A673 (cell line): ENCODE results near the gene F7. TPM values are rescaled to one million over a fixed set of nuclear protein-coding genes. Genes with fewer than 3 reads are reported as not detected.

ENCODE experiments used
- BruUV-seq: library from RNA; stranded (reverse); fragments of 400-500 nt; replicated peaks from 2 replicates; lab custom pipeline; 2021; lab: Mats Ljungman, UMichigan
- CTCF ChIA-PET: fragments of 300-600 bp; sonication (Branson Sonifier 250); formaldehyde crosslinking; loops from one replicate; lab custom pipeline; 2022; ENCODE audit warnings: antibody characterized with exemption; lab: Charles Lee
- POLR2A ChIA-PET: fragments of 300-600 bp; sonication (Branson Sonifier 250); formaldehyde crosslinking; loops from one replicate; lab custom pipeline; 2022; ENCODE audit warnings: antibody characterized with exemption; ENCODE audit not compliant: low non-redundant PET; lab: Charles Lee
- DNase-seq: peaks from one replicate; pipeline ENCODE4 v3.0.0-alpha.2; 2015; ENCODE audit warnings: low spot score
- H3K27ac ChIP-seq: fragments of 200-600 bp; sonication (generic); 2 replicates; pipeline ENCODE4 v1.5.1; 2016; ENCODE audit warnings: mixed run types, low read depth, mild to moderate bottlenecking, mixed read lengths, antibody characterized with exemption, low read length; ENCODE audit not compliant: poor library complexity, severe bottlenecking
- H3K27me3 ChIP-seq: fragments of 200-600 bp; sonication (generic); replicated peaks from 2 replicates; pipeline ENCODE4 v1.6.1; 2017; ENCODE audit warnings: mixed run types, low read depth, mild to moderate bottlenecking, mixed read lengths, antibody characterized with exemption, low read length; ENCODE audit not compliant: insufficient read depth, poor library complexity
- H3K36me3 ChIP-seq: fragments of 200-600 bp; sonication (generic); 2 replicates; pipeline ENCODE4 v1.6.1; 2016; ENCODE audit warnings: mixed run types, mild to moderate bottlenecking, mixed read lengths, antibody characterized with exemption, low read length; ENCODE audit not compliant: insufficient read depth, poor library complexity, severe bottlenecking
- H3K4me1 ChIP-seq: fragments of 200-600 bp; sonication (generic); 2 replicates; pipeline ENCODE4 v1.6.1; 2017; ENCODE audit warnings: mixed run types, mild to moderate bottlenecking, mixed read lengths, antibody characterized with exemption, low read length; ENCODE audit not compliant: insufficient read depth, poor library complexity, severe bottlenecking
- H3K4me3 ChIP-seq: fragments of 200-600 bp; sonication (generic); 2 replicates; pipeline ENCODE4 v1.5.1; 2016; ENCODE audit warnings: low read depth, mixed run types, mild to moderate bottlenecking, mixed read lengths, low read length; ENCODE audit not compliant: poor library complexity, severe bottlenecking
- H3K9me3 ChIP-seq: fragments of 200-600 bp; sonication (generic); 2 replicates; pipeline ENCODE4 v1.6.1; 2016; ENCODE audit warnings: mixed run types, low read depth, mild to moderate bottlenecking, mixed read lengths, antibody characterized with exemption, low read length; ENCODE audit not compliant: poor library complexity, severe bottlenecking
- EZH2 ChIP-seq: fragments of 200-600 bp; sonication (generic); IDR thresholded peaks from 2 replicates; pipeline ENCODE4 v1.6.1; 2017; ENCODE audit warnings: borderline replicate concordance, low read depth, mild to moderate bottlenecking, mixed read lengths, antibody characterized with exemption, low read length; ENCODE audit not compliant: poor library complexity, severe bottlenecking
- intact Hi-C: fragments of 100-400 bp; cut with micrococcal nuclease; formaldehyde crosslinking; loops from one replicate; pipeline ENCODE4 v1.10.0; 2022; ENCODE audit not compliant: unreplicated experiment
- total RNA-seq: library from RNA; stranded (reverse); gene quantifications from 2 replicates; pipeline ENCODE4 v1.2.3, GENCODE V29; 2021
- TF ChIP-seq, protein P1 (sequence below): fragments of 300-800, 200-600 bp; sonication (generic); conservative IDR thresholded peaks from 2 replicates; pipeline ENCODE4 v1.5.1; 2017; ENCODE audit warnings: low read depth, mild to moderate bottlenecking, antibody characterized with exemption, low read length, moderate library complexity, mixed read lengths

The F7 gene
- total RNA-seq, 1 experiment from 2014 or later = not detected

GRCh38 chr13:113121183-113121927 lies 15.8 kb downstream of the F7 start:
- BruUV-seq = no TSS peak
- H3K27me3 ChIP-seq = no peaks in the 10 kb centered on the region
- no peaks in the 10 kb centered on the region for H3K36me3 ChIP-seq
- POLR2A ChIA-PET = no interaction called here
- TF ChIP-seq, protein P1, sequence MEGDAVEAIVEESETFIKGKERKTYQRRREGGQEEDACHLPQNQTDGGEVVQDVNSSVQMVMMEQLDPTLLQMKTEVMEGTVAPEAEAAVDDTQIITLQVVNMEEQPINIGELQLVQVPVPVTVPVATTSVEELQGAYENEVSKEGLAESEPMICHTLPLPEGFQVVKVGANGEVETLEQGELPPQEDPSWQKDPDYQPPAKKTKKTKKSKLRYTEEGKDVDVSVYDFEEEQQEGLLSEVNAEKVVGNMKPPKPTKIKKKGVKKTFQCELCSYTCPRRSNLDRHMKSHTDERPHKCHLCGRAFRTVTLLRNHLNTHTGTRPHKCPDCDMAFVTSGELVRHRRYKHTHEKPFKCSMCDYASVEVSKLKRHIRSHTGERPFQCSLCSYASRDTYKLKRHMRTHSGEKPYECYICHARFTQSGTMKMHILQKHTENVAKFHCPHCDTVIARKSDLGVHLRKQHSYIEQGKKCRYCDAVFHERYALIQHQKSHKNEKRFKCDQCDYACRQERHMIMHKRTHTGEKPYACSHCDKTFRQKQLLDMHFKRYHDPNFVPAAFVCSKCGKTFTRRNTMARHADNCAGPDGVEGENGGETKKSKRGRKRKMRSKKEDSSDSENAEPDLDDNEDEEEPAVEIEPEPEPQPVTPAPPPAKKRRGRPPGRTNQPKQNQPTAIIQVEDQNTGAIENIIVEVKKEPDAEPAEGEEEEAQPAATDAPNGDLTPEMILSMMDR = no peak
- no peak for TF ChIP-seq EZH2
- no peaks in the 10 kb centered on the region for H3K4me1 ChIP-seq
- no peaks in the 10 kb centered on the region for H3K9me3 ChIP-seq
- no peak for DNase-seq
- intact Hi-C loops = no loop called here
- CTCF ChIA-PET = no interaction called here
- H3K4me3 ChIP-seq = no peak overlapping the region
- H3K27ac ChIP-seq = no peak overlapping the region

- ChIA-PET POLR2A (no interaction called here), CTCF (no interaction called here)
- no peaks in the 10 kb centered on the region for H3K9me3 ChIP-seq
- H3K4me3 ChIP-seq = no peak overlapping the region
- no peak for DNase-seq
- BruUV-seq = no TSS peak
- H3K4me1 ChIP-seq = no peaks in the 10 kb centered on the region
- TF ChIP-seq, protein P1 = no peak
- no peak for TF ChIP-seq EZH2
- H3K27ac ChIP-seq = no peak overlapping the region
- no peaks in the 10 kb centered on the region for H3K36me3 ChIP-seq
- intact Hi-C loops = no loop called here
- H3K27me3 ChIP-seq = no peaks in the 10 kb centered on the region
These were observed 16.4 kb downstream of the F7 start for GRCh38 chr13:113121928-113122471.

DNA sequence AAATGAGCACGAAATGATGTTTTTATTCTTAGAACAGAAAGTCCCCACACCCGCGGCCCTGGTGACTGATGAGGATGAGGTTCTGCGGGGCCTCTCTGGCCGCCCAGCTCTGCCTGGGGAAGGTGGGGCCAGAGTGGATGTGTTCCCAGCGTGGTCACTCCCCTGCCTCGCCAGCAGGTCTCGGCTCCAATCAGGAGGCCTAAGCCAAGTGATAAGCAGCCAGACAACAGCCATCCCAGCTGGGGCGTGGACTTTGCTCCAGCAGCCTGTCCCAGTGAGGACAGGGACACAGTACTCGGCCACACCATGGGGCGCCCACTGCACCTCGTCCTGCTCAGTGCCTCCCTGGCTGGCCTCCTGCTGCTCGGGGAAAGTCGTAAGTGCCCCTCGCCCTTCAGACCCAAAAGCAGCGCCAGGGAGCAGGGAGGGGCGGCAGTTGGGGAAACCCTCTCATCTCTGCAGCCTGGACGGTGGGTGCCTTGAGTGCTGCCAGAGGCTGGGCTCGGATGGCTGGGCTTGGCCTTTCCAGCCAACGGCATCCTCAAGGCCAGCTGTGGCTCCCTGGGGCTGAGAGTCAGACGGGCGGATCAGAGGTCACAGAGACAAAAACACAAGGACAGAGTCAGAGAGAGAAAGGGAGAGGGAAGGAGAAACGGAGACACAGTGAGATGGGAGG lies 17.1 kb downstream of the F7 start, which contains the start of gene F10:
Gene F10 (plus strand): TSS at position 250 of the 676 bp plus-strand sequence. CDS start 57 bp downstream, at position 307.
- no peak for DNase-seq
- no TSS peak for BruUV-seq
- ChIA-PET CTCF (no interaction called here), POLR2A (no interaction called here)
- intact Hi-C loops = no loop called here
- Histone ChIP-seq H3K9me3 (no peaks in the 10 kb centered on the region), H3K4me1 (no peaks in the 10 kb centered on the region), H3K27me3 (no peaks in the 10 kb centered on the region), H3K4me3 (no peak within 1 kb of the TSS), H3K27ac (no peak within 1 kb of the TSS), H3K36me3 (no peaks in the 10 kb centered on the region)
- TF ChIP-seq, protein P1 = no peak
- TF ChIP-seq EZH2 = no peak
